OCI-LY7 (cell line): ENCODE data around the gene ISG20L2.

Experiments used
- CTCF ChIP-seq: fragments of 200-600 bp; sonication (generic); conservative IDR thresholded peaks from 2 replicates; pipeline ENCODE4 v1.5.1; 2014; ENCODE audit warnings: mild to moderate bottlenecking, antibody characterized with exemption, low read length, moderate library complexity, mixed read lengths
- EZH2phosphoT487 ChIP-seq: fragments of 200-600 bp; sonication (generic); IDR thresholded peaks from 2 replicates; pipeline ENCODE4 v1.6.1; 2018; ENCODE audit warnings: low read depth, borderline replicate concordance, mild to moderate bottlenecking, mixed run types, antibody characterized with exemption, low read length, moderate library complexity, mixed read lengths

DNA sequence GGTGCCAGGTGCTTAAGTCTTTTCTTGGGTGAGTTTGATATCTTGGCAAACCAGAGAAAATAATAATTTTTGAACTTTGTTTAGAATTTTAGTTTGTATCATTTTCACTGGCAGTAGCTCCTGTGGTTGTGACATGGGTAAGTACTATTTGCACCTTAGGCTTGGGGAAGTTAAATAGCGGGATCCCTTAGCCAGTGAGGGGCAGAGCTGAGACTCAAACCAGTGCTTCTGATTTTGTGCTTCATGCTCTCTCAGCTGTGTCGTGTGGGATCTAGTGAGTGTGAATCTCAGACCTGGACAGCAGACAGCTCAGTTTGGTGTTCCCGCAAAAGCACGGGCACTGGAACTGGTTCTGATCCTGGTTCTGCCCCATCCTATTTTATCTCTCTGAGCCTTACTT lies 48.4 kb upstream of the ISG20L2 start:
- no peak for TF ChIP-seq CTCF
- TF ChIP-seq EZH2phosphoT487, result no peak
